ENCODE measurements around the gene PMEL. TPM values are rescaled to one million over a fixed set of nuclear protein-coding genes. Genes with fewer than 3 reads are reported as not detected.

Gene PMEL
- total RNA-seq, 2 donors from 2014 or later: 0.18 to 8.6 TPM

DNA sequence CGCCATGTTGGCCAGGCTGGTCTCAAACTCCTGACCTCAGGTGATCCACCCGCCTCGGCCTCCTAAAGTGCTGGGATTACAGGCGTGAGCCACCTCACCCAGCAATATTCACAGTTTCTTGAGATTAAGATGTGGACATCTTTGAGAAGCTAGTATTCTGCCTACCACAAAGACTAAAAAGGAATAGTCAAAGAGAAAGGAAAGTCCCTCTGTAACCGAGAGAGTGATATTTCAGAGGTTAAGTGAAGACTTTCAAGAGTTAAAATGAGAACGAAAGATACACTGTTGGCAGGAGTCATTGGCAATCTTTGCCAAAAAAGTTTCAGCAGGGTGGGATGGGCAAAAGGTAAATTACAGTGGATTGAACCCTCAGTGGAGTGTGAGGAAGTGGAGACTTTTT, 19.3 kb downstream of the PMEL start:
- Histone ChIP-seq H3K36me3 (no peaks in the 10 kb centered on the region), H3K27ac (no peak overlapping the region), H3K4me1 (replicated peaks) (no peaks in the 10 kb centered on the region), H3K4me3 (no peak overlapping the region), H3K27me3 (replicated peaks; ENCODE audit: insufficient read depth) (no peaks in the 10 kb centered on the region), H3K9me3 (no peaks in the 10 kb centered on the region)
- intact Hi-C loops (cut with DNase I): no loop called here
- TF ChIP-seq POLR2AphosphoS5 (IDR thresholded peaks at IDR 0.05) (no peak), POLR2A (IDR thresholded peaks at IDR 0.05) (no peak)
- TF ChIP-seq, protein P1, sequence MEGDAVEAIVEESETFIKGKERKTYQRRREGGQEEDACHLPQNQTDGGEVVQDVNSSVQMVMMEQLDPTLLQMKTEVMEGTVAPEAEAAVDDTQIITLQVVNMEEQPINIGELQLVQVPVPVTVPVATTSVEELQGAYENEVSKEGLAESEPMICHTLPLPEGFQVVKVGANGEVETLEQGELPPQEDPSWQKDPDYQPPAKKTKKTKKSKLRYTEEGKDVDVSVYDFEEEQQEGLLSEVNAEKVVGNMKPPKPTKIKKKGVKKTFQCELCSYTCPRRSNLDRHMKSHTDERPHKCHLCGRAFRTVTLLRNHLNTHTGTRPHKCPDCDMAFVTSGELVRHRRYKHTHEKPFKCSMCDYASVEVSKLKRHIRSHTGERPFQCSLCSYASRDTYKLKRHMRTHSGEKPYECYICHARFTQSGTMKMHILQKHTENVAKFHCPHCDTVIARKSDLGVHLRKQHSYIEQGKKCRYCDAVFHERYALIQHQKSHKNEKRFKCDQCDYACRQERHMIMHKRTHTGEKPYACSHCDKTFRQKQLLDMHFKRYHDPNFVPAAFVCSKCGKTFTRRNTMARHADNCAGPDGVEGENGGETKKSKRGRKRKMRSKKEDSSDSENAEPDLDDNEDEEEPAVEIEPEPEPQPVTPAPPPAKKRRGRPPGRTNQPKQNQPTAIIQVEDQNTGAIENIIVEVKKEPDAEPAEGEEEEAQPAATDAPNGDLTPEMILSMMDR (IDR thresholded peaks at IDR 0.05): no peak
- DNase-seq (ENCODE audit: low spot score): no peak
- WGBS: 80% methylated on average over 6 of the region's 6 CpGs

DNA sequence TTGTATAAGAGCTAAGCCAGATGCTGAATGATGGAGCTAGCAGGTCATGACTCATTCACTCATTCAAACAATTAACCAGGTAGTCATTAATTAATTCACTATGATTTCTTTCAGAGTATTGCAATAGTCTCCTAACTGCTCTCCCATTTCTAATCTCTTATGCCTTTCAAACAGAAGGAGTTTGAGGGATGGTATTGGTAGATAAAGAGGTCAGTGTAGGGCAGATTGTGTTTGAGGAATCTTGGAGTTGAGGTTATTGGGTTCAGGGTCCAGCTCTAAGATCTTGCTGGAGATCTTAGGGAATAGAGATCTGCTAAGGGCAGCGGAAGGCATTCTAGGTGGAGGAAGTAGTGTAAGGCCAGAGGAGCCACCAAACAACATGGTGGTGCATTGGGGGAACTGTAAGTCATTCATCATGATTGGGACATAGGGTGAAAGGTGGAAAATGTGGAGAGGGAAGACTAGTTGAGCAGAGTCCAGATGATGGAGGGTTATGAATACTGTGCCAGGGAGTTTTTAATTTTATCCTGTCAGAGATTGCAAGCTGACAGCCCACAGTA, 23.2 kb downstream of the PMEL start:
- Histone ChIP-seq H3K27me3 (replicated peaks; ENCODE audit: insufficient read depth) (no peaks in the 10 kb centered on the region), H3K27ac (no peak overlapping the region), H3K36me3 (no peaks in the 10 kb centered on the region), H3K9me3 (no peaks in the 10 kb centered on the region), H3K4me1 (replicated peaks) (no peaks in the 10 kb centered on the region), H3K4me3 (no peak overlapping the region)
- no peak for DNase-seq (ENCODE audit: low spot score)
- 97% methylated on average over 1 of the region's 1 CpG for WGBS
- TF ChIP-seq POLR2A (IDR thresholded peaks at IDR 0.05): no peak
- TF ChIP-seq, protein P1 (IDR thresholded peaks at IDR 0.05): no peak
- intact Hi-C loops (cut with DNase I): no loop called here

DNA sequence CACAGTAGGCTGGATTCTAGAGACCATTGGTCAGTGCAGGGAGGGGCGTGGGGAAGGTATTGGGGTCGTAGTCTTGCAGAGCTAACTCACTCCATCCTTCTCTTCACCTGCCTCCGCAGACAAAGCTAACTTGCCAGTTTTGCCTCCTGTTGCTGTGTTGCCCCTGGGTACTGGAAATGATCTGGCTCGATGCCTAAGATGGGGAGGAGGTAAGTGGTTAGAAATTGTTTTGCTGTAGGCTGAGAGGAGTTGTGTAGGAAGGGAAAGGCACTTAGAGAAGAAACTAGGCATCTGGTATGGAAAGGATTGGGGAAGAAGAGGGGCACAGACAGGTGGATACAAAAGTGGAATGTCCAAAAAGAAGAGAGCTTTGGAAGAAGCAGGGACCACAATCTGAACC, 23.8 kb downstream of the PMEL start:
- H3K9me3 ChIP-seq: no peaks in the 10 kb centered on the region
- H3K4me3 ChIP-seq: no peak overlapping the region
- no peak for TF ChIP-seq POLR2A (IDR thresholded peaks at IDR 0.05)
- TF ChIP-seq POLR2AphosphoS5 (IDR thresholded peaks at IDR 0.05): no peak
- TF ChIP-seq, protein P1 (IDR thresholded peaks at IDR 0.05): no peak
- H3K27me3 ChIP-seq (replicated peaks; ENCODE audit: insufficient read depth): no peaks in the 10 kb centered on the region
- intact Hi-C loops (cut with DNase I): no loop called here
- DNase-seq (ENCODE audit: low spot score): no peak
- no peaks in the 10 kb centered on the region for H3K4me1 ChIP-seq (replicated peaks)
- WGBS: 82% methylated on average over 4 of the region's 4 CpGs
- H3K36me3 ChIP-seq: no peaks in the 10 kb centered on the region
- no peak overlapping the region for H3K27ac ChIP-seq

DNA sequence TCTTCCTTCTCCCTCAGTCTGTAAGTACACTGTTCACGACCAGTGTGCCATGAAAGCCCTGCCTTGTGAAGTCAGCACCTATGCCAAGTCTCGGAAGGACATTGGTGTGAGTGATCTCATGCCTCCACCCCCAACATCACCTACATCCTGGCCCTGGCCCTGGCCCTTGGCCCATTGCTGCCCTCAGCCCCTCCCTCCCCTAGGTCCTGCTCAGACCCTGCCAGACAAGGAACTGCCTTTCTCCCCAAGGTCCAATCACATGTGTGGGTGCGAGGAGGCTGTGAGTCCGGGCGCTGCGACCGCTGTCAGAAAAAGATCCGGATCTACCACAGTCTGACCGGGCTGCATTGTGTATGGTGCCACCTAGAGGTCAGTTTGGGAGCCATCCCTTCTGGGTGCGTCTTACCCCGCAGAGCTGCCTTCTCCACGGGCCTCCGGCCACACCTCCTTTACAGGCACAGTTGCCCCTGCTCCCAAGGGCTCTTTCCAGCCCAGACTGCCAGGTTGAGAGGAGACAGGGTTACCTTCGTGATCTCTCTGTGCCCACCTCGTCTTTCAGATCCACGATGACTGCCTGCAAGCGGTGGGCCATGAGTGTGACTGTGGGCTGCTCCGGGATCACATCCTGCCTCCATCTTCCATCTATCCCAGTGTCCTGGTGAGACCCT, 25.6 kb downstream of the PMEL start:
- H3K36me3 ChIP-seq: no peaks in the 10 kb centered on the region
- 16% methylated on average over 18 of the region's 18 CpGs for WGBS
- H3K4me3 ChIP-seq: no peak overlapping the region

More for the DNA sequence above, 25.6 kb downstream of the PMEL start:
- intact Hi-C loops (cut with DNase I): no loop called here
- H3K27ac ChIP-seq: peak overlapping the region; percentile 45 to 67
- no peaks in the 10 kb centered on the region for H3K9me3 ChIP-seq
- peak; percentile 77 for TF ChIP-seq POLR2AphosphoS5 (IDR thresholded peaks at IDR 0.05)
- TF ChIP-seq, protein P1 (IDR thresholded peaks at IDR 0.05): peak; percentile 71 to 94 (median 94)
- no peak for TF ChIP-seq POLR2A (IDR thresholded peaks at IDR 0.05)
- no peaks in the 10 kb centered on the region for H3K27me3 ChIP-seq (replicated peaks; ENCODE audit: insufficient read depth)
- H3K4me1 ChIP-seq (replicated peaks): no peaks in the 10 kb centered on the region
- peak; percentile 85 for DNase-seq (ENCODE audit: low spot score)
